ENCODE data around the gene IMMP2L. TPM values are rescaled to one million over a fixed set of nuclear protein-coding genes. Genes with fewer than 3 reads are reported as not detected.
"Not testable (repeated sequence)": the region's sequence is repeated elsewhere in the genome, so short reads cannot be mapped to it uniquely, and the experiment has no call there.

The IMMP2L gene
- total RNA-seq, 1 donor from 2014 or later, result 11.9 TPM

DNA sequence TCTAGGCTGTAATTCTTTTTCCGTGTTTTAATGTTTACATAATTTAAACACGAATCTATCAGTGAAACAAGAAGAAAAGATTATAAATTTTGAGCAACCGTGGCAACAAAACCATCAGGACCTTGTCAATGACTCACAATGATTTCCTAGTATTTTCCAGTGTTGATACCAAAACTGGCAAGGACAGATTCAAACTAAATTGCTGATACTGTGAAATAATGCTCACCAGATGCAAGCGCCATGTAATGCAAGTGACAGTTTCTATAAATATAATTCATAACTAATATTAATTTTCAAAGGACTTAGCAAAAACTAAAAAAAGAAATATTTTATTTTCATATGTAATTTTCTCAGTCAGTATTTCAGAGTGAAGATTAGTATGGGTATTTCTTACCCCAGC lies 267.8 kb downstream of the IMMP2L start:
- Mint-ChIP-seq H3K27me3 (ENCODE audit: low read depth) (no peaks in the 10 kb centered on the region), H3K27ac (ENCODE audit: unreplicated experiment) (no peak overlapping the region), H3K36me3 (ENCODE audit: low read depth) (peaks cover 2% of the 10 kb centered on the region), H3K9me3 (no peaks in the 10 kb centered on the region), H3K4me1 (no peaks in the 10 kb centered on the region), H3K4me3 (no peak overlapping the region)
- TF ChIP-seq, protein P1, sequence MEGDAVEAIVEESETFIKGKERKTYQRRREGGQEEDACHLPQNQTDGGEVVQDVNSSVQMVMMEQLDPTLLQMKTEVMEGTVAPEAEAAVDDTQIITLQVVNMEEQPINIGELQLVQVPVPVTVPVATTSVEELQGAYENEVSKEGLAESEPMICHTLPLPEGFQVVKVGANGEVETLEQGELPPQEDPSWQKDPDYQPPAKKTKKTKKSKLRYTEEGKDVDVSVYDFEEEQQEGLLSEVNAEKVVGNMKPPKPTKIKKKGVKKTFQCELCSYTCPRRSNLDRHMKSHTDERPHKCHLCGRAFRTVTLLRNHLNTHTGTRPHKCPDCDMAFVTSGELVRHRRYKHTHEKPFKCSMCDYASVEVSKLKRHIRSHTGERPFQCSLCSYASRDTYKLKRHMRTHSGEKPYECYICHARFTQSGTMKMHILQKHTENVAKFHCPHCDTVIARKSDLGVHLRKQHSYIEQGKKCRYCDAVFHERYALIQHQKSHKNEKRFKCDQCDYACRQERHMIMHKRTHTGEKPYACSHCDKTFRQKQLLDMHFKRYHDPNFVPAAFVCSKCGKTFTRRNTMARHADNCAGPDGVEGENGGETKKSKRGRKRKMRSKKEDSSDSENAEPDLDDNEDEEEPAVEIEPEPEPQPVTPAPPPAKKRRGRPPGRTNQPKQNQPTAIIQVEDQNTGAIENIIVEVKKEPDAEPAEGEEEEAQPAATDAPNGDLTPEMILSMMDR (conservative IDR thresholded peaks at IDR 0.05), result no peak
- DNase-seq (ENCODE audit: low read depth, low spot score), result no peak

DNA sequence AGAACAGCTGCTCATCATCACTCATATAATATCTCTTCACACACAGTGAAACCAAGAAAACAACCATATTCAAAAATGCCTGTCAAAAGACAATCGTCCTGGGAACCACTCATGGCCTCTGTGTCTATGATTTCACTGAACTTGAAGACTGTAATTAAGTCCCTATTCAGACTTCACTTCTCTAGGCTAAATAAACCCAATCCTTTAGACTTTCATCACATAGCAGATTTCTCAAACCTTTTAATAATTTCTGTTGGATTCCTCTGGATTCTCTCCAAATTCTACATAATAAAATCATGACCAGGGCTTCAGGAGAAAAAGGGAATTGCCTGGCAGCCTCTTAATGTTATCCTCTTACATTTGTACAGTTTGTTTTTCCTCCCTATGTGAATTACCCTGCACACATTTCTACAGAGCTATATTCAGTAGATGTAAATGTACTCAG lies 270.2 kb downstream of the IMMP2L start:
- Mint-ChIP-seq H3K9me3 (no peaks in the 10 kb centered on the region), H3K4me3 (no peak overlapping the region), H3K36me3 (ENCODE audit: low read depth) (peaks cover 2% of the 10 kb centered on the region), H3K27me3 (ENCODE audit: low read depth) (no peaks in the 10 kb centered on the region), H3K4me1 (no peaks in the 10 kb centered on the region), H3K27ac (ENCODE audit: unreplicated experiment) (no peak overlapping the region)
- TF ChIP-seq, protein P1 (conservative IDR thresholded peaks at IDR 0.05), result no peak
- no peak for DNase-seq (ENCODE audit: low read depth, low spot score)

GRCh38 chr7:111290982-111291381 lies 271.3 kb downstream of the IMMP2L start:
- TF ChIP-seq, protein P1 (conservative IDR thresholded peaks at IDR 0.05), result no peak
- H3K9me3 Mint-ChIP-seq, result no peaks in the 10 kb centered on the region
- no peak for DNase-seq (ENCODE audit: low read depth, low spot score)
- no peak overlapping the region for H3K27ac Mint-ChIP-seq (ENCODE audit: unreplicated experiment)
- H3K27me3 Mint-ChIP-seq (ENCODE audit: low read depth), result no peaks in the 10 kb centered on the region
- no peak overlapping the region for H3K4me3 Mint-ChIP-seq
- H3K36me3 Mint-ChIP-seq (ENCODE audit: low read depth), result peaks cover 2% of the 10 kb centered on the region
- no peaks in the 10 kb centered on the region for H3K4me1 Mint-ChIP-seq

DNA sequence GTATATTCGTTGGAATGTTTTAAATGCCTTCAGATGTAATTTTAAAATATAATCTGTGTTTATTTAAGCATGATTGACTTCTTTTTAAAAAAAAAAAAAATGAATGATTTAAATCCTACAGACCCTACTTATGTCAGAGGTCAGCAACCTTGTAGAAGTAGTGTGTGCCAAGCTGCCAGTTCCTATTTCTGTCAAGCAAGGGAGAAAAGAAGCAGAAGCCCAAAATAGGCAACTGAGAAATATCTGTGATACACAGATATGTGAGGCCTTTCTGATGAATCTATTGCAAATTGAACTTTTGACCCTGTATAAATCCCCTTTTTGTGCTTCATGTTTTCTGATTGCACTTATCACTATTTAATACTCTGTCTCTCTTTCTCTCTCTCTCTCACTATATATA lies 271.9 kb downstream of the IMMP2L start:
- TF ChIP-seq, protein P1 (conservative IDR thresholded peaks at IDR 0.05), result no peak
- H3K4me1 Mint-ChIP-seq, result no peaks in the 10 kb centered on the region
- H3K36me3 Mint-ChIP-seq (ENCODE audit: low read depth), result peaks cover 2% of the 10 kb centered on the region

GRCh38 chr7:111288441-111288840 lies 273.9 kb downstream of the IMMP2L start:
- DNase-seq (ENCODE audit: low read depth, low spot score); H3K4me1 Mint-ChIP-seq; H3K9me3 Mint-ChIP-seq; H3K27me3 Mint-ChIP-seq (ENCODE audit: low read depth); H3K36me3 Mint-ChIP-seq (ENCODE audit: low read depth); H3K4me3 Mint-ChIP-seq; H3K27ac Mint-ChIP-seq (ENCODE audit: unreplicated experiment): not testable (repeated sequence)

More for the DNA sequence above, 271.9 kb downstream of the IMMP2L start:
- Mint-ChIP-seq H3K4me3 (no peak overlapping the region), H3K27me3 (ENCODE audit: low read depth) (no peaks in the 10 kb centered on the region), H3K27ac (ENCODE audit: unreplicated experiment) (no peak overlapping the region), H3K9me3 (no peaks in the 10 kb centered on the region)
- no peak for DNase-seq (ENCODE audit: low read depth, low spot score)

GRCh38 chr7:111282626-111283025 lies 279.7 kb downstream of the IMMP2L start:
- TF ChIP-seq, protein P1 (conservative IDR thresholded peaks at IDR 0.05), result no peak
- Mint-ChIP-seq H3K9me3 (no peaks in the 10 kb centered on the region), H3K27ac (ENCODE audit: unreplicated experiment) (no peak overlapping the region), H3K27me3 (ENCODE audit: low read depth) (no peaks in the 10 kb centered on the region), H3K4me3 (no peak overlapping the region), H3K4me1 (no peaks in the 10 kb centered on the region), H3K36me3 (ENCODE audit: low read depth) (no peaks in the 10 kb centered on the region)
- no peak for DNase-seq (ENCODE audit: low read depth, low spot score)
